Suppressor macrophage treated with lipopolysaccharide for 1 hour (primary cell): ENCODE results near the gene FAS.
"Not testable (repeated sequence)": the region's sequence is repeated elsewhere in the genome, so short reads cannot be mapped to it uniquely, and the experiment has no call there.

Source experiments
- DNase-seq, 3 donors: peaks; one replicate each; pipeline ENCODE4 v3.0.0-alpha.2; 2020 to 2022

FAS gene

GRCh38 chr10:88994019-88994418 is 3.4 kb downstream of the FAS start:
- peak; percentile 62 to 81 (median 71) for DNase-seq

DNA sequence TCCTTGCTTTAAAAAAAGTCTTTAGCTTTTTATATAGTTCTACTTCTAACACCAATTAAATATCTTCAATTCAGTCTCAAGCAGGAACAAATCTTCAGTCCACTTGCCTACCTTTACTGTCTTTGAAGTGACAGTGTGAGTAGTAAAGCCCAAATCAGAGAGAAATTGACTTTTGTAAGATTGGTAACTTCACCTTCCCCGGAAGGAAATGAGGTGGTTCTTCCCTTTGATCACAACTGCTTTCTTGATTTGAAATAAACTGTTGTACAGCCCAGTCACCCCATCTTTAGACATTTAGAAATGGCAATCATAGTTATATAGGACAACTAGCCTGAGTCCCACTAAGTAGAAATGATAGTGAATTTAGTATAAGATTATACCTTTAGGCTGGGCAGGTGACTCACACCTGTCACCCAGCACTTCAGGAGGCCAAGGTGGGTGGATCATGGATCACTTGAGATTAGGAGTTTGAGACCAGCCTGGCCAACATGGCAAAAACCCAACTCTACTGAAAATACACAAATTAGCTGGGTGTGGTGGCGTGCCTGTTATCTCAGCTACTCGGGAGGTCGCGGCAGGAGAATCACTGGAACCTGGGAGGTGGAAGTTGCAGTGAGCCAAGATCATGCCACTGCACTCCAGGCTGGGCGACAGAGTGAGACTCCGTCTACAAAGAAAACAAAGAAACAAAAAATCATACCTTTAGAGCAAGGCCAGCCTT is 4.7 kb downstream of the FAS start:
- no peak for DNase-seq

- DNase-seq, result peak; percentile 46 to 60 (median 51)
Measured at GRCh38 chr10:88996927-88997326, 6.3 kb downstream of the FAS start.

GRCh38 chr10:88999625-89000024 is 9.0 kb downstream of the FAS start:
- DNase-seq, result peak in 2 of 3 donors; percentile 44 to 50

GRCh38 chr10:89001024-89001728 is 10.6 kb downstream of the FAS start:
- no peak for DNase-seq

- no peak for DNase-seq
Measured at GRCh38 chr10:89001729-89002072, 11.1 kb downstream of the FAS start.

GRCh38 chr10:89002226-89002978 is 11.8 kb downstream of the FAS start:
- no peak for DNase-seq

DNA sequence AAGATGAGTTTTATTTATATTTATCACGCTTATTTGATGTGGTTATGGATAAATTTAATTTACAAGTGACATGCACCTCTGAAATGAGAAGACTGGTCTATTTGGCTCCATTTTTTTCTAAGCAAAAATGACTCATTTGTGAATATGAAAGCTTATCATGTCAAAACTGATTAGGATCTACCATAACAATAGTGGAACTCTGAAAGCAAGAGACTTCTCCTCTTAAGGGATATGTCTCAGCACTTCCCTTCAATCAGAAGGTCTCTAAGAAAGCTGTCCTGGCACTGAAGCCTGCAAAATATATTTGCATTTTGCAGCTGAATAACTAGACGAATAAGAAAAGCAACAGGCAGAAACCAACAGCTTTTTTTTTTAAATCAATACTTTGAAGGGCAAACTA is 12.7 kb downstream of the FAS start:
- DNase-seq, result no peak

DNA sequence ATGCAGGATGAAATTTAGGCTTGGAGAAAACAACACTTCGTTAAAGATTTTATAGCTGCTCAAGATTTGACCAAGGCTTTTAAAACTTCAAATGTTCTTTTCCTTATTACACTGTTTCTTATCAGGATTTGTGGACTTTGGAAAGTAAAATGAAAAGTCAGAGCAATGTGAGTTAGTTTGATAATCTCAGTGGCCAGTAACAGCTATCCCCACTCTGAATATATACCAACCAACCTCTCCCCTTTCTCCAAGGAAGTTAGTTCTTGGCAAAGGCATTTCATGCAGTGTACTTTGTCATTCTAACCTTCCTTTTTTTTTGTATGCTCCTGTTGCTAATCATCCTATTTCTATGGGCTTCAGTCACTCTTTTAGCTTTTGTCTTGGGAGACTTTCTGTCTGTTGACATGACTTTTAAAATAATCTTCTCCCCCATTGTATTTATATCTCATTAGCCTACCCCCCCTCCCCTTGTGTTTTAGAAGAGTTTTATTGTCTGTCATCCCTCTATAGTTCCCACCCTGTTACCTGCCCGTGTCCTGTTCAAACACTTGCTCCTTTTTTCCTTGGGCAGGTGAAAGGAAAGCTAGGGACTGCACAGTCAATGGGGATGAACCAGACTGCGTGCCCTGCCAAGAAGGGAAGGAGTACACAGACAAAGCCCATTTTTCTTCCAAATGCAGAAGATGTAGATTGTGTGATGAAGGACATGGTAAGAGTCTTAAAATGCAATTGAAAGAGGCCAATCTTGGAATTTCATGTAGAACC is 16.7 kb downstream of the FAS start:
- DNase-seq, result no peak

DNA sequence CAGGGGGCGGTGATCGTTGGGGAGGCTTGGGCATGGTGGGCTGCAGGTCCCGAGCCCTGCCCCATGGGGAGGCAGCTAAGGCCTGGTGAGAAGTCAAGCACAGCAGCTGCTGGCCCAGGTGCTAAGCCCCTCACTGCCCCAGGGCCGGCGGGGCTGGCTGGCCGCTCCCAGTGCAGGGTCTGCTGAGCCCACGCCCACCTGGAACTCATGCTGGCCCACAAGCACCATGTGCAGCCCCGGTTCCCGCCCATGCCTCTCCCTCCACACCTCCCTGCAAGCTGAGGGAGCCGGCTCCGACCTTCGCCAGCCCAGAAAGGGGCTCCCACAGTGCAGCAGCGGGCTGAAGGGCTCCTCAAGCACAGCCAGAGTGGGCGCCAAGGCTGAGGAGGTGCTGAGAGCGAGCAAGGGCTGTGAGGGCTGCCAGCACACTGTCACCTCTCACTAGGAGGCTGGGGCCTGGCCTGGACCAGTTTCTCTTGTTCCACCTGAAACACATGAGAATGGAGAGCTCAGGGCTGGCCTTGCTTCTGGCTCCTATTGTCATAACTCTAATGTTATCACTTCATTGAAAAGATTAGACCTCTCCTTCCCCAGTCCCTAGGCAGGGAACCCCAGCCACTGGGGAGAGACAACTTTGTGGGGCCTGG is 28.2 kb downstream of the FAS start:
- DNase-seq, result not testable (repeated sequence)

DNA sequence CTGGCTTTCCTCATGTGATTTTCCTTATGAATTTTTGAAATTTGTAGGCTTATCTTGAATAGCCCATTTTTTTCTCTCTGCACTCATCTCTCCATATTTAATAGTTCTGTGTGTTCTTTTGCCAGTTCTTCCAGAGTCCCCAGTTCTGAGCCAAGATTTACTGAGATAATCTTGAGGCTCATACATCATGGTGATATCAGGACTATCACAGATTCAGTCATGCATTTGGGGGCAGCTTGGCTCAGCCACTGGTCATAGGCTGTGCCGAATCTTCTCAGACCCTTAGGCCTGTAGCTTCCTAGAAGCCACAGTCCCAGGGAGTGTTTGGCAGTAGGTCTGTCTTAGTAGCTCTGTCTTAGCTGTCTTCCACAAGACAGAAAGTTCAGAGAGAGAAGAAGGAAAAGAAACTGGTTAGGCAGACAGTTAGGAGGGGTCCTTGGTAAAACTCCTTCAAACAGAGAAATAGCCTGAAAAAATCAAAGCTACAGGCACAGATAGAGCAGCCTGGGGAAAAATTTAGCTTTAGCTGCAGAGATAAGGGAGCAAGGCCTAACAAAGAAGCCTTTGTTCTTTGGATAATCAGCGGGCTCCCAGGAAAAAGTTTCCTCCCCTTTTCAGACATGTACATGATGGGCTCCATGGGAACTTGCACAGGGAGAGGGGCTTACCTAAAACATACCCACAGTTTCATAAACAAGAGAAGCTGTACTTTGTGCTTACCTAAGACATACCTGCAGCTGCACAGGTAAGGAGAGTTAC is 29.1 kb downstream of the FAS start:
- DNase-seq, result no peak

DNA sequence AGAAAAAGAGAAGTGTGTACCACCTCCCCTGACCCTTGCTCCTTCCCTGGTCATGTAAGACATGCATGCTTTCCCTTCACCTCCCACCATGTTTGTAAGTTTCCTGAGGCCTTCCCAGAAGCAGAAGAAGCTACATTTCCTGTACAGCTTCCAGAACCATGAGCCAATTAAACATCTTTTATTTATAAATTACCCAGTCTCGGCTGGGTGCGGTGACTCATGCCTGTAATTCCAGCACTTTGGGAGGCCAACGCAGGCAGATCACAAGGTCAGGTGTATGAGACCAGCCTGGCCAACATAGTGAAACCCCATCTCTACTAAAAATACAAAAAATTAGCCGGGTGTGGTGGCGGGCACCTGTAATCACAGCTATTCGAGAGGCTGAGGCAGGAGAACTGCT is 30.9 kb downstream of the FAS start:
- not testable (repeated sequence) for DNase-seq

DNA sequence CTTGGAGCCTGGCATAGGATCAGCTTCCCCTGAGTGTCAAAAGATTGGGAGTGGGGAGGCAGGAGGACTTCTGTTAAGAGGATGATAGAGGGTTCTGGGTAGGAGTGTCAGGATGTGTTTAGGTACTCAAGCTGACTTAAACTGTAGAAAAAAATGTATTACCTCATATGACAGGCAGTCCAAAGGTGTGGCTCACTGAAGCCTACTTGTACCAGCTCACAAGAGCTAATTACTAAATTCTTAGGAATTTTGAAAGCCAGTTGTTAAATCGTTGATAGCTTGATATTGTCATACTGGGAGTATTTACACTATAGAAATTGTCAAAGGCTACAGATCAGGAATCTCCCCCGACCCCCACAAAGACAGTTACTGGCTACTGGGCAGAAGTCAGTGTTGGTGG is 32.1 kb downstream of the FAS start:
- no peak for DNase-seq

DNA sequence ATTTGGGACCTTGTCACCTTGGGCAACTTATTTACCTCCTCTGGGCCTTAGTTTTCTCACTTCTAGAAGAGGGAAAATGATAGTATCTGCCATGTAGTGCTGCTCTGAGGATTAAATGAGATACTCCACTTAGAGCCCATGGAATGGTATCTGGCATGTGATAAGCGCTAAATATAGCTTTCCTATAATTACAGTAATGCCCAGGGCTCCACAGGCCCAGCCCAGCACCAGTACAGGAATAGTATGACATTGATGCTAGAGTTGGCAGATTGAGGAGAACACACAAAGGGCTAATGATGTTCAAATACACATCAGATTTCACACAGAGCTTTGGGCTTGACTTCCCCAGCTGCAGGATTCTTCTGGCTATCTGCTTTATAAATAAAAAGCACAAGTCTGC is 34.9 kb downstream of the FAS start:
- no peak for DNase-seq

- no peak for DNase-seq
Measured at GRCh38 chr10:89029181-89029580, 38.6 kb downstream of the FAS start.

DNA sequence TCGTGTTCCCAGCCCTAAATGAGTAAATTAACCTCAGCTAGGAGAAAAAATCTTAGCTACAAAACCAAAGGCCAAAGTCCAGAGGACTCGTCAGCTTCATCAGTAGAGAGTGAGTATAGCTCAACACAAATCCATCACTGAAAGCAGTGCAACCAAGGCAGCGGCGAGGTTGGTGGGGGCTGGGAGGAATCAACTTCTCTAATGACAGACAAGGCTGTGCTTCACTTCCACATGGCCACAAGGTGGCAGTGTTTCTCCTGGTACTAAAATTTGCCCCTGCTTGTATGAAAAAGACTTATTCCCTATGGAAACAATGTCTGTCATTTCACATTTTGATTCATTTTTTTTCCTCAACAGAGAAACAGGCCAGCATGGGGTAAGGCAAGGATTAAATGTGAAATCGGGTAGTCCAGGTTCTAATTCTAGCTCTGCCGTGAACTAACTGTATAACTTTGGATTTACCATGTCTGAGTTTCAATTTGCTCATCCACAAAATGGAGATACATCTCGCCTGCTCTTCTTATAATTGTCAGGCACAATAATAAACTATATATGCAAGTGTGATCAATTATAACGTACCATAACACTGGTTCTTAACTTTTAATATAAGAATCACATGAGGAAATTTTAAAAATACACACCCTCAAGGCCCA is 39.3 kb downstream of the FAS start:
- peak; percentile 86 to 90 (median 86) for DNase-seq

DNA sequence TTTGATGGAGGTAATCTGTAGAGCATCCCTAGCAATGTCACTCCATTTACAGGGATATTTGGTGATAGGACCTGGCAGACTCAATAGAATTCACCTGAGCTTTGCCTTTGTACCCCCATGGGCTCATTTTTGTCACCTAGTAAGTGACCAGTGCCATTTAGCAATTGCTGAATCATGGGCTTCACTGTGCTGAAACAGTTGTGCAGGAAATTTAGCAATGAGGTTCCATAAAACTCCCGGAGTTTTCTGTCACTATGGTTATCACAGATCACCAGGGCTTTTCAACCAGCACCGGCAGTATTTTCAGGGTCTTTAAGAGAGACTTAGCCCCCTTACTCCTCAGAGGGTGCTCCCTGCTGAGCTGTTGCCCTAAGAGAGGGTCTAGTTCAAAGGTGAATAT is 40.2 kb downstream of the FAS start:
- peak; percentile 61 to 75 (median 70) for DNase-seq

DNA sequence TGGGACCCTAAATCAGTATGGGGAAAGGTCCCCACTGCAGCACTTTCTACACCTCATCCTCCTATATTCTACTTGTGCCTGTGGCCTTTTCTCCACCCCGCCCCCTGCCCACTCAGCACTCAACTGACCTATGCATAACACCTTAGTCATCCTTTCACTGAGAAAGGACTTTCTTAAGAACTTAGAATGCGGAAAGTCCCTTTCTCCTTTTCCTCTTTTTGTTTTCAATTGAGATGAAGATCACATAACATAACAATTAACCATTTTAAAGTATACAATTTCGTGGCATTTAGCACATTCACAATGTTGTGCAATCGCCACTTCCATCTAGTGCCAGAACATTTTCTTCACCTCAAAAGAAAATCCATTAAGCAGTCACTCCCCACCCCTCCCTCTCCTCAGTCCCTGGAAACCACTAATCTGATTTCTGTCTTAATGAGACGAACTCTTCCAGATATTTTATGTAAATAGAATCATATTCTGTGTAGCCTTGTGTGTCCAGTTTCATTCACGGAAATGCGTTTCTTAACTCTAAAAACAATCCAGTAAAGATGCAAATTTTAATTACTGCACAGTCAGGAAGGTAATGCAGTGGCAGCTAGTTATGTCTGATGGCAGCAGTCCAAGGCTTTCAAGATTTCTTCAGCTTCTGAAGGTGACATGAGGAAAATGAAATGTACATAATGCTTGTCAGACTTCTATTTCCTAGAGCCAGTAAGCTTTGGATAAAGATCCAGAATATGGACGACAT is 41.7 kb downstream of the FAS start:
- DNase-seq, result peak; percentile 92 to 95 (median 95)

- peak; percentile 18 to 62 (median 62) for DNase-seq
Measured at GRCh38 chr10:89035461-89035860, 44.9 kb downstream of the FAS start.

- DNase-seq, result peak; percentile 37 to 72 (median 70)
Measured at GRCh38 chr10:89037096-89037495, 46.5 kb downstream of the FAS start.
